ENCODE measurements around the gene SNRPE. TPM values are rescaled to one million over a fixed set of nuclear protein-coding genes. Genes with fewer than 3 reads are reported as not detected.

Gene SNRPE
- total RNA-seq, 1 experiment from 2014 or later = 326 TPM

DNA sequence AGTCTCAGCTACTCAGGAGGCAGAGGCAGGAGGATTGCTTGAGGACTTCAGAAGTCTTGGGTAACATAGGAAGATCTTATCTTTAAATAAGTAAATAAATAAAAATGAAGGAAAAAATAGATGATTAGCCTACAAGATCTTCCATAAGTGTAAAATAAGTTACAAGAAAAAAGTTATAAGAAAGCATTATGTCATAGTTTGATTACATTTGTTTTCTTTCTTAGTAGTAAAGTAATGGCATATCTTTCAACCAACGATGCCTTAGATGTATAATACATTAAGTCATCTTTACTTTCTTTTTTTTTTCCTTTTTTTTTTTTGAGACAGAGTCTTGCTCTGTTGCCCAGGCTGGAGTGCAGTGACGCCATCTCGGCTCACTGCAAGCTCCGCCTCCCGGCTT, 46.5 kb downstream of the SNRPE start:
- Histone ChIP-seq H3K4ac (ENCODE audit: low read depth, low read length) (no peak overlapping the region), H3K14ac (ENCODE audit: insufficient read depth, low read length) (no peak overlapping the region), H3K23me2 (ENCODE audit: insufficient read length, low read depth, low read length, poor library complexity, severe bottlenecking) (no peaks in the 10 kb centered on the region), H2AFZ (ENCODE audit: low read length) (no peak overlapping the region), H3K27ac (ENCODE audit: insufficient read length, low read depth, low read length) (no peak overlapping the region), H3K18ac (ENCODE audit: insufficient read length, low read depth, low read length) (no peak overlapping the region), H3K79me2 (ENCODE audit: insufficient read depth, low read length) (no peaks in the 10 kb centered on the region), H3K9ac (ENCODE audit: extremely low read depth, insufficient read length, low read length) (no peak overlapping the region), H2BK5ac (ENCODE audit: insufficient read length, low read length) (no peak overlapping the region), H2BK120ac (ENCODE audit: low read depth, low read length, poor library complexity, severe bottlenecking) (no peak overlapping the region), H4K20me1 (ENCODE audit: control insufficient read depth, insufficient read depth, insufficient read length) (no peaks in the 10 kb centered on the region), H4K5ac (ENCODE audit: insufficient read length, low read depth, low read length) (no peak overlapping the region), H2BK20ac (ENCODE audit: low read depth, low read length, poor library complexity, severe bottlenecking) (no peak overlapping the region), H3K56ac (ENCODE audit: insufficient read length, low read depth, low read length) (no peak overlapping the region), H3T11ph (ENCODE audit: low read length) (no peak overlapping the region), H4K91ac (ENCODE audit: insufficient read length, low read depth, low read length) (no peak overlapping the region), H2BK15ac (ENCODE audit: low read depth, low read length) (no peak overlapping the region), H3K9me3 (ENCODE audit: control insufficient read depth, low read depth, low read length) (no peaks in the 10 kb centered on the region), H3K23ac (ENCODE audit: insufficient read length, low read depth, low read length) (no peak overlapping the region), H4K8ac (replicated peaks; ENCODE audit: insufficient read length, low read depth, low read length) (no peak overlapping the region), H2AK5ac (ENCODE audit: insufficient read length, low read length) (no peak overlapping the region), H2BK12ac (ENCODE audit: insufficient read length, low read depth, low read length) (no peak overlapping the region), H3K4me1 (ENCODE audit: insufficient read depth, low read length) (no peaks in the 10 kb centered on the region), H3K27me3 (ENCODE audit: insufficient read depth, low read length) (no peaks in the 10 kb centered on the region), H3K4me2 (ENCODE audit: insufficient read depth, insufficient read length, low read length) (no peak overlapping the region), H3K79me1 (ENCODE audit: insufficient read depth, low read depth, low read length, poor library complexity, severe bottlenecking) (no peaks in the 10 kb centered on the region)
- no CpG with 5 or more reads among the region's 5 CpGs for WGBS (ENCODE audit: extremely low coverage, insufficient read length, low lambda C conversion rate)
- Mint-ChIP-seq H3K27me3 (ENCODE audit: low read depth) (no peaks in the 10 kb centered on the region), H3K36me3 (ENCODE audit: insufficient read depth in 1 of 3, low read depth in 3 of 3) (no peaks in the 10 kb centered on the region), H3K27ac (no peak overlapping the region), H3K9me3 (no peaks in the 10 kb centered on the region), H3K4me1 (no peaks in the 10 kb centered on the region), H3K4me3 (no peak overlapping the region)
- TF ChIP-seq, protein P1, sequence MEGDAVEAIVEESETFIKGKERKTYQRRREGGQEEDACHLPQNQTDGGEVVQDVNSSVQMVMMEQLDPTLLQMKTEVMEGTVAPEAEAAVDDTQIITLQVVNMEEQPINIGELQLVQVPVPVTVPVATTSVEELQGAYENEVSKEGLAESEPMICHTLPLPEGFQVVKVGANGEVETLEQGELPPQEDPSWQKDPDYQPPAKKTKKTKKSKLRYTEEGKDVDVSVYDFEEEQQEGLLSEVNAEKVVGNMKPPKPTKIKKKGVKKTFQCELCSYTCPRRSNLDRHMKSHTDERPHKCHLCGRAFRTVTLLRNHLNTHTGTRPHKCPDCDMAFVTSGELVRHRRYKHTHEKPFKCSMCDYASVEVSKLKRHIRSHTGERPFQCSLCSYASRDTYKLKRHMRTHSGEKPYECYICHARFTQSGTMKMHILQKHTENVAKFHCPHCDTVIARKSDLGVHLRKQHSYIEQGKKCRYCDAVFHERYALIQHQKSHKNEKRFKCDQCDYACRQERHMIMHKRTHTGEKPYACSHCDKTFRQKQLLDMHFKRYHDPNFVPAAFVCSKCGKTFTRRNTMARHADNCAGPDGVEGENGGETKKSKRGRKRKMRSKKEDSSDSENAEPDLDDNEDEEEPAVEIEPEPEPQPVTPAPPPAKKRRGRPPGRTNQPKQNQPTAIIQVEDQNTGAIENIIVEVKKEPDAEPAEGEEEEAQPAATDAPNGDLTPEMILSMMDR (conservative IDR thresholded peaks at IDR 0.05) = no peak
- no peak for DNase-seq

Measured in H9 (cell line).